Endometrial microvascular endothelial cells (primary cell): ENCODE data around the gene MXI1. TPM values are rescaled to one million over a fixed set of nuclear protein-coding genes. Genes with fewer than 3 reads are reported as not detected.
"Not testable (repeated sequence)": the region's sequence is repeated elsewhere in the genome, so short reads cannot be mapped to it uniquely, and the experiment has no call there.

Experiments
- in situ Hi-C: cut with HindIII; loops from 2 replicates; pipeline ENCODE4 v1.10.0; 2017; ENCODE audit warnings: low sequenced_read_pairs, low pct_unique_long_range_greater_than_20kb; ENCODE audit errors: inconsistent ontology term
- total RNA-seq: library from RNA; depleted of rRNA; stranded (reverse); fragments of >200 nt; gene quantifications from one replicate; pipeline ENCODE4 v1.2.3, GENCODE V29; 2015; ENCODE audit errors: inconsistent ontology term

The MXI1 gene
- total RNA-seq, 1 donor from 2014 or later, result 6.3 TPM

DNA sequence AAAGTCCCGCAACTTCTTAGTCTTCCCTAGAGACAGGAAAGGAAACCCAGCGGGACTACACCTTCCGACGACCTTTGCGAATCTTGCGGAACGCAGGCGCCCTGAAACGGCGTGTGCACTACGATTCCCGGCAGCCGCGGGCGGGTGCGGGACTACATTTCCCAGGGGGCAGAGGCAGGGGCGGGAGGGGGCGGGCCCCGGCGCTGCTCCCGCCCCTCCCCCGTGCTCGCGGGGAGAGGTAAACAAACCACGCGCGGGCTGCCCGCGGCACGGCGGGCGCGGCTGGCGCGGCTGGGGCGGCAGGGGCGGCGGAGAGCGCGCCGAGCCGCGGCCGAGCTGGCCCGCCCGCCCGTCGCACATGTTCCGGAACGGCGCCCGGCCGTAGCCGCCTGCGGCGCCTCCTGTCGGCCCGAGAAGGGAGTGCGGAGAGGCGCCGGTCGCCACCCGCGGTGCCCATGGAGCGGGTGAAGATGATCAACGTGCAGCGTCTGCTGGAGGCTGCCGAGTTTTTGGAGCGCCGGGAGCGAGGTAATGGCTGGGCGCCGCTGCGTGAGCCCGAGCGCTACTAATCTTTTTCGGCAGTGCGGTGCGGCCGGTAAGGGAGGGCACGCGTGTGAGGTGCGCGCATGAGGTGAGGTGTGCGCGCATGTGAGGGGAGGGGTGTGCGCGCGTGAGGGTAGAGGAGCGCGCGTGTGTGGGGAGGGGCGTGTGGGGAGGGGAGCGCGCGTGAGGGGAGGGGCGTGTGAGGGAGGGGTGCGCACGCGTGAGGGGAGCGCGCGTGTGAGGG lies 18.5 kb downstream of the MXI1 start:
- in situ Hi-C loops, result no loop called here

GRCh38 chr10:110226543-110226925 lies 19.1 kb downstream of the MXI1 start:
- in situ Hi-C loops, result no loop called here

DNA sequence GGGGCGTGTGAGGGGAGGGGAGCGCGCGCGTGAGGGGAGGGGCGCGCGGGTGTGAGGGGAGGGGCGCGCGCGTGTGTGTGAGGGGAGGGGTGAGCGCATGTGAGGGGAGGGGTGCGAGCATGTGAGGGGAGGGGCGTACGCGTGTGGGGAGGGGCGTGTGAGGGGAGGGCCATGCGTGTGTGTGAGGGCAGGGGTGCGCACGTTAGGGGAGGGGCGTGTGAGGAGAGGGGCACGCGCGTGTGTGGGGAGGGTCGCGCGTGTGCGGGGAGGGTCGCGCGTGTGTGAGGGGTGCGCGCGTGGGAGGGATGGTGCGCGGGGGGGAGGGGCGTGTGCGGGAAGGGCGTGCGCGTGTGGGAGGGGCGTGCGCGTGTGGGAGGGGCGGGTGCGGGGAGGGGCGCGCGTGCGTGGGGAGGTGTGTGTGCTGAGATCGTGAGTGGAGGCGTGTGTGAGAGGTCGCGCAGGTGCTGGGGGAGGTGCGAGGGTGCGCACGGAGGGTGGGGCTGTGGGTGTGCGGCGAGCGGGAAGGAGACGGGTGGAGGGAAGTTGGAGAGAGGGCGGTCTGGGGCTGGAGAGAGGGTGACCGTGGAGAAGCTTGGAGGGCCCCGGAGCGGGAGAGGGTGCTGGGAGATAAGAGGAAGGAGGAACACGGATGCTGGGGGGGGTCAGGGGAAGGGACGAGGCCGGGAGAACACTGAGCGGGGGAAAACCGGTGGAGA lies 19.7 kb downstream of the MXI1 start:
- in situ Hi-C loops, result no loop called here

DNA sequence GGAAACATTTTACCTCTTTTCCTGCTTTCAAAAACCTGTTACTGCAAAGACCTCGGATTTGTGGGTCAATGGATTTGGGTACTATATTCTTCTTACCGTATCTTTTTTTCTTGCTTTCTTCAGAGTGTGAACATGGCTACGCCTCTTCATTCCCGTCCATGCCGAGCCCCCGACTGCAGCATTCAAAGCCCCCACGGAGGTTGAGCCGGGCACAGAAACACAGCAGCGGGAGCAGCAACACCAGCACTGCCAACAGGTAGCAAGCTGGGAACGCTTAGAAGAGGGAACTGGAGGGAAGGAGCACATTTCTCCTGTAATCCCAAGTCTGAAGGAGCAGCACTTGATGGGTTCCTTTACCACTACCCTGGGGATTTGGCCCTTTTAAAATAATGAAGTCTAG lies 20.7 kb downstream of the MXI1 start:
- in situ Hi-C loops, result no loop called here

- in situ Hi-C loops, result no loop called here
Observed at GRCh38 chr10:110229155-110229554, 21.8 kb downstream of the MXI1 start.

DNA sequence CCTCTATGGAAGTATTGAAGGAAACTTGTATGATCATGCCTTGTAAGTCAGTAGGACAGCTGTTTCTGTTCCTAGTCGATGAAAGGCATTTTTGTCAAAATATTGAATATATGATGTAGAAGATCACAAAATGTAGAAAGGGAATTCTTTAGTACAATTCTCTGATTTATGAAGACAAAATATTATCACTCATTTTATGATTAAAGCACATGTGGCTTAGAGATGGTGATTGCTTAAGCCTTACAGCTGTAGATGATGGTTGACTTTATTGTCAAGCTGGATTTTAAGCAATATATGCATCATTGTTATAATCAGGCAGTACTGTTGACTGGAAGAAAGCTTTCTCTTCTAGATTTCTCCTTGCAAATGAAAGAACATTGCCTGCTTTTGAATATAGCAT lies 26.4 kb downstream of the MXI1 start:
- in situ Hi-C loops, result no loop called here

DNA sequence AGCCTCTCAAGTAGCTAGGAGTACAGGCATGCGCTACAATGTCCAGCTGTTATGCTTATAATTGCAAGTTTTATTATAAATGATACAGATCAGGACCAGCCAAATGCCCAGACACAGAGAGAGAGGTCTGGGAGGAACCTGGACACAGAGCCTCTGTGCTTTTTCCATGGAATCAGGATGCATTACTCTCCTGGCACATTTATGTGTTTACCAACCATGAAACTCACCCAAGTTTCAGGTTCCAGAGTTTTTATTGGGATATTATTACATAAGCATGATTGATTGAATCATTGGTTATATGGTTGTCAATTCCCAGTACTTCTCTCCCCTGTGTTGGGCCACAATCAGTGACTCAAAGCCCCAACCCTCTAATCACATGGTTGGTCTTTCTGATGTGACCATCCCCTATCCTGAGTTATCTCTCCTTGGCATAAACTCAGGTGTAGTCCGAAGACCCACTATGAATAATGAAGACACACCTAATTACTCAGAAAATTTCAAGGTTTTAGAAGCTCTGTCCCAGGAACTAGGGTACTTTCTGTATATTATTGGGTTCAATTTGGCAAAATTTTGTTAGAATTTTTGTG lies 30.6 kb downstream of the MXI1 start:
- in situ Hi-C loops, result no loop called here

GRCh38 chr10:110239892-110240291 lies 32.5 kb downstream of the MXI1 start:
- in situ Hi-C loops, result no loop called here

DNA sequence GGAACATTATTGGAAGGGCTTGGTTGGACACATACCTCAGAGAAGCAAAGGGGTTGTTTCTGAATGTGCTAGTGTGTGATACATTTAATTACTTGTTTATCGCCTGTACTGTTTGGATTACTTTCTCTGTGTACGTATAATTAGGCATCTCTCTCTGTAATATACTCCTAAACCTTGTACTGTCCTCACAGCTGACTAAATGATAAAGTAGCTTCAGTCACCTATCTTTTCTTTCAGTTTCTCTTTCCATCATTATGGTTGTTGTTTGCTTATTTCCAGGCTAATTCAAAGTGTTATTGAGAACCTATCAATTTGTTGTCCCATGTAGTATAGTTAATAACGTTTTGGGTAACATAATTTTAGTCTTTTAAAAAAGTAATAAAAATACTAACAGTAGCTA lies 34.0 kb downstream of the MXI1 start:
- in situ Hi-C loops, result no loop called here

DNA sequence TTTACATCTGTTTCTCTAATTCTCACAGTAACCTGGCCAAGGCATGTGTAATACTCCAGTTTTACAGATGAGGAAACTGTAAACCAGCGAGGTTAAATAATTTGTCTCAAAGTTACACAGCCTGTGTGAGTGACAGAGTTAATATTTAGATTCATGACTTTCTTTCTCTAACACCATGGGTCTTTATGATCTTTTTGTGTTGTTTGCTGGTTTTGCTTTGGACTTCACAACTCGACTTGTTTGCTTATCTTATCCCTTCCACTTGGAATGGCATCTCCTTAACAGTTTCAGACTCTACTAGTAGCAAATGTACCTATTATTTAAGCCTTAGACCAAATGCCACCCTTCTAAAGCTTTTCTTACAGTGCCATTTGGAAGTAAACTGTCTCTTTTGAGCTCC lies 34.4 kb downstream of the MXI1 start:
- in situ Hi-C loops, result no loop called here

DNA sequence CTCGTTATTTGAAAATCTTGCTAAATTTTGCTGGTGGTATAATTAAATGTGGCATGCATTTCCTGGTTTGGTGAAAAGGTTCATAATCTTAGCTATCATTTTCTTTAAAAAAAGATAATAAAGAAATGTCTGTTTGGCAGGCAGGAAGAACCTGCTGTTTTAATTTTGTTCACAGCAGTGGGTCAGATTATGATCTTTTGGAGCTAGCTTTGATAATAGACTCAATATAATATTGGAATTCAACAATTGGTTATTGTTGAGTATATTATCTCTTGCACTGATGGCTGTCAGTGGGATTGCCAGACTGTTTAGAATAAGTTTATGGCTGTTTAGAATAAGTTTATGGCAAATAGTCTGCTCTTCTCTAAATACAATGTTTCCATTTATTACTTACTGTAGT lies 35.1 kb downstream of the MXI1 start:
- in situ Hi-C loops, result no loop called here

- in situ Hi-C loops, result no loop called here
Observed at GRCh38 chr10:110244550-110244949, 37.1 kb downstream of the MXI1 start.

GRCh38 chr10:110247833-110248232 lies 40.4 kb downstream of the MXI1 start:
- in situ Hi-C loops, result not testable (repeated sequence)

DNA sequence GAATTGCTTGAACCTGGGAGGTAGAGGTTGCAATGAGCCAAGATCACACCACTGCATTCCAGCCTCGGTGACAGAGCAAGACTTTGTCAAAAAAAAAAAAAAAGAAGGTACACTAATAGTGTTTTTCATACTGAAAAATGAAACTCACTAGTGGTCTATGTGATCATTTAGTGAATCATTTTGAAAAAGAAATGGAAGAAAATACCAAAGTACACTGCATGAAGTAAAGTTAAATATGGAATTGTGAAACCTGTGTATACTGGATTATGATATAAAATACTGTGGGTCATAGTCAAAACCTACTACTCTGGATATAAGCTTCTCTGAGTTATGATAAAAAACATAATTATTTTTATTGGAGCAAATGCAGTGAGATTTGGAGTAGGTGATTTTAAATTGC lies 42.1 kb downstream of the MXI1 start:
- in situ Hi-C loops, result not testable (repeated sequence)

DNA sequence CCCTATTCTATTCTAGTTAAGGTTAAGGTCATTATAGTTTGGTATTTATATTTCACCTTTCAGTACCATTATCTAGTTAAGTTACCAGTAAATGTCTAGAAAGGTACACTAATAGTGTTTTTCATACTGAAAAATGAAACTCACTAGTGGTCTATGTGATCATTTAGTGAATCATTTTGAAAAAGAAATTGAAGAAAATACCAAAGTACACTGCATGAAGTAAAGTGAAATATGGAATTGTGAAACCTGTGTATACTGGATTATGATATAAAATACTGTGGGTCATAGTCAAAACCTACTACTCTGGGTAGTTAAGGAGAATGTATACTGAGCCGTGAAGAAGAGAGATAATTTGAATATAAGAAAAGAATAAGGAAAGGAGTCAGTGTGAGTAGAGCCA lies 44.0 kb downstream of the MXI1 start:
- in situ Hi-C loops, result not testable (repeated sequence)

DNA sequence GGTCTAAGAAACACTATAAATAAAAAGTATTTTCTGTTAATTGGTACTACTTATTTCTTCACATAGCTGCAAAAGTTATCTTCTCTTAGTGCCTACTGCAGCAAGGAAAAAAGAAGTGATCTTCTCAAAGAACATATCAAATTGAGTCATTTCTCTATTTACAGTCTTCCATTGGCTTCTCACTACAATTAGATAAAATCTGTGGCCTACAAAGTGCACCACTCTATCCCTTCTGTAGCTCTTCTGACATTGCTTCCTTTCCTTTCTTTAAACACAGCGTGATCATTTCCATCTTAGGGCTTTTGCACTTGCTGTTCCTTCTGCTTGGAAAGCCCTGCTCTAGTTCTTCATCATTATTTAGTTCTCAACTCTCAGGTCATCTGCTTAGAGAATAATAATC lies 44.7 kb downstream of the MXI1 start:
- in situ Hi-C loops, result no loop called here

DNA sequence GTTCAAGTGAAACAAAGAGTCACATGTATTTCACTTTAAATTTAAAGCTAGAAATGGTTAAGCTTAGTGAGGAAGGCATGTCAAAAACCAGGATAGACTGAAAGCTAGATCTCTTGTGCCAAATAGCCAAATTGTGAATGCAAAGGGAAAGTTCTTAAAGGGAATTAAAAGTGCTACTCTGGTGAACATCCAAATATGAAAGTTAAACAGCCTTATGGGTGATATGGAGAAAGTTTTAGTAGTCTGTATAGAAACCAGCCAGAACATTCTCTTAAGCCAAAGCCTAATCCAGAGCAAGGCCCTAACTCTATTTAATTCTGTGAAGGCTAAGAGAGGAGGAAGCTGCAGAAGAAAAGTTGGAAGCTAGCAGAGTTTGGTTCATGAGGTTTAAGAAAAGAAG lies 47.1 kb downstream of the MXI1 start:
- in situ Hi-C loops, result no loop called here

DNA sequence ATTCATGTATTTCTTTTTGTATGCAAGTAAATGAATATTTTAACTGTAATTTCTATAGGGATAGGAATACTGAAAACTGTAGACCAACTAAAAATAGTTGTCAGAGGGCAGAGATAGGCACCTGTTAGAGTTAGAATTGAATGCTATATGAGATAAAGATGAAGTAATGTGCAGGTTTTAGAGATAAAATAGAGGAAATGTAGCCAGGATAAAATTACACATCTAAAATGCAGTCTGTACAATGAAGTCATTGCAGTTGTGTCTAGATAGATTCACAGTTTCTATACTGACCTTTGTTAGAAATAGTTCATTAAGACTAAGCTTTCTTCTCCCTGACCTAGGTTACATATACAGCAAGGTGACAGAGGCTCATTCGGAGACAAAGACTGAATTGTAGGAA lies 51.1 kb downstream of the MXI1 start:
- in situ Hi-C loops, result no loop called here

- in situ Hi-C loops, result no loop called here
Observed at GRCh38 chr10:110259317-110259716, 51.9 kb downstream of the MXI1 start.

- in situ Hi-C loops, result no loop called here
Observed at GRCh38 chr10:110260746-110261477, 53.5 kb downstream of the MXI1 start.
